HepG2 (cell line): ENCODE results near the gene HAGHL. TPM values are rescaled to one million over a fixed set of nuclear protein-coding genes. Genes with fewer than 3 reads are reported as not detected.

Experiments
- ASH2L ChIP-seq: fragments of 300-600, 200-600 bp; sonication (generic); IDR thresholded peaks from 2 replicates; pipeline ENCODE4 v1.7.0; 2017; ENCODE audit warnings: low read depth, mild to moderate bottlenecking, moderate library complexity, mixed read lengths, low read length; ENCODE audit not compliant: insufficient read length
- BCLAF1 ChIP-seq: fragments of 450-650 bp; IDR thresholded peaks from 2 replicates; pipeline ENCODE4 v1.6.1; 2017; ENCODE audit warnings: mild to moderate bottlenecking
- BHLHE40 ChIP-seq: IDR thresholded peaks from 2 replicates; pipeline ENCODE4 v1.6.1; 2011; ENCODE audit warnings: low read length, improper control_type of control experiment
- BRD4 ChIP-seq: sonication (generic); formaldehyde crosslinking; IDR thresholded peaks from 2 replicates; pipeline ENCODE4 v1.4.0; 2020; ENCODE audit warnings: missing genetic modification reagents
- FOXA3 ChIP-seq: IDR thresholded peaks from 2 replicates; pipeline ENCODE4 v1.6.1; 2016; ENCODE audit warnings: missing genetic modification reagents, missing compliant biosample characterization
- FOXK1 ChIP-seq: sonication (generic); formaldehyde crosslinking; IDR thresholded peaks from 2 replicates; pipeline ENCODE4 v1.4.0; 2020; ENCODE audit warnings: low read depth, missing genetic modification reagents, borderline replicate concordance
- MTA3 ChIP-seq: sonication (generic); formaldehyde crosslinking; IDR thresholded peaks from 2 replicates; pipeline ENCODE4 v1.4.0; 2020; ENCODE audit warnings: missing genetic modification reagents
- NR3C1 ChIP-seq: sonication (generic); formaldehyde crosslinking; IDR thresholded peaks from 2 replicates; pipeline ENCODE4 v1.4.0; 2020; ENCODE audit warnings: missing genetic modification reagents
- PAX8 ChIP-seq: sonication (generic); formaldehyde crosslinking; IDR thresholded peaks from 2 replicates; pipeline ENCODE4 v1.8.0; 2022; ENCODE audit warnings: mild to moderate bottlenecking, missing genetic modification reagents, borderline replicate concordance
- POGZ ChIP-seq: sonication (generic); formaldehyde crosslinking; IDR thresholded peaks from 2 replicates; pipeline ENCODE4 v1.4.0; 2020; ENCODE audit warnings: mild to moderate bottlenecking, missing genetic modification reagents
- POLR2AphosphoS5 ChIP-seq: IDR thresholded peaks from 2 replicates; pipeline ENCODE4 v1.6.1; 2012; ENCODE audit warnings: low read depth, low read length
- RARA ChIP-seq: IDR thresholded peaks from 2 replicates; pipeline ENCODE4 v1.6.1; 2016; ENCODE audit warnings: missing genetic modification reagents, missing compliant biosample characterization
- SMAD9 ChIP-seq: sonication (generic); formaldehyde crosslinking; IDR thresholded peaks from 2 replicates; pipeline ENCODE4 v1.5.1; 2020; ENCODE audit warnings: mild to moderate bottlenecking, missing genetic modification reagents
- SRSF9 ChIP-seq: fragments of 200-400 bp; formaldehyde crosslinking; IDR thresholded peaks from 2 replicates; pipeline ENCODE4 v1.6.1; 2018; ENCODE audit warnings: borderline replicate concordance, mild to moderate bottlenecking, low read depth, low read length; ENCODE audit not compliant: insufficient read depth, poor library complexity, severe bottlenecking
- ZBTB26 ChIP-seq: IDR thresholded peaks from 2 replicates; pipeline ENCODE4 v1.6.1; 2016; ENCODE audit warnings: missing compliant biosample characterization, missing genetic modification reagents, borderline replicate concordance
- ZNF230 ChIP-seq: sonication (generic); formaldehyde crosslinking; IDR thresholded peaks from 2 replicates; pipeline ENCODE4 v1.4.0; 2020; ENCODE audit warnings: mild to moderate bottlenecking, missing genetic modification reagents
- ZNF335 ChIP-seq: sonication (generic); formaldehyde crosslinking; IDR thresholded peaks from 2 replicates; pipeline ENCODE4 v1.4.0; 2020; ENCODE audit warnings: missing genetic modification reagents
- ZNF558 ChIP-seq: sonication (generic); formaldehyde crosslinking; IDR thresholded peaks from 2 replicates; pipeline ENCODE4 v1.9.0; 2022; ENCODE audit warnings: mild to moderate bottlenecking, missing genetic modification reagents, borderline replicate concordance
- ZNF780A ChIP-seq: sonication (generic); formaldehyde crosslinking; IDR thresholded peaks from 2 replicates; pipeline ENCODE4 v1.8.0; 2022; ENCODE audit warnings: mild to moderate bottlenecking, missing genetic modification reagents, moderate library complexity
- polyA plus RNA-seq, 8 experiments: library from polyadenylated mRNA; depleted of rRNA in 3 of 8; stranded (reverse) in 7 of 8; unstranded in 1 of 8; fragments of >200 nt; fragmentation: Illumina TruSeq in 4 of 8; extraction: Trizol in 4 of 8; gene quantifications; 2 replicates each; pipeline versions ENCODE4 v1.2.1 to v1.2.3, GENCODE V29; 2011 to 2016; ENCODE audit warnings: low read depth in 4 of 8, missing spikeins in 1 of 8, mixed read lengths in 1 of 8; ENCODE audit not compliant: insufficient read depth in 1 of 8
- total RNA-seq, 5 experiments: library from RNA; depleted of rRNA; stranded (reverse); fragments of >200 nt; fragmentation: Illumina TruSeq; extraction: Trizol; gene quantifications; 2 replicates each; pipeline ENCODE4 v1.2.3, GENCODE V29; 2016; ENCODE audit warnings: low read depth in 1 of 5
- TF ChIP-seq, protein P1 (sequence below): sonication (generic); formaldehyde crosslinking; conservative IDR thresholded peaks from 2 replicates; pipeline ENCODE4 v1.8.0; 2022; ENCODE audit warnings: missing genetic modification reagents
- TF ChIP-seq, protein P2 (sequence below): sonication (generic); formaldehyde crosslinking; IDR thresholded peaks from 2 replicates; pipeline ENCODE4 v1.9.0; 2021; ENCODE audit warnings: missing genetic modification reagents, borderline replicate concordance

Gene HAGHL
- total and polyA plus RNA-seq, 2 of the 13 experiments (the other 11 are each of a cell fraction or from before 2014, with no cell fraction given), result 3.4 to 8.4 TPM

DNA sequence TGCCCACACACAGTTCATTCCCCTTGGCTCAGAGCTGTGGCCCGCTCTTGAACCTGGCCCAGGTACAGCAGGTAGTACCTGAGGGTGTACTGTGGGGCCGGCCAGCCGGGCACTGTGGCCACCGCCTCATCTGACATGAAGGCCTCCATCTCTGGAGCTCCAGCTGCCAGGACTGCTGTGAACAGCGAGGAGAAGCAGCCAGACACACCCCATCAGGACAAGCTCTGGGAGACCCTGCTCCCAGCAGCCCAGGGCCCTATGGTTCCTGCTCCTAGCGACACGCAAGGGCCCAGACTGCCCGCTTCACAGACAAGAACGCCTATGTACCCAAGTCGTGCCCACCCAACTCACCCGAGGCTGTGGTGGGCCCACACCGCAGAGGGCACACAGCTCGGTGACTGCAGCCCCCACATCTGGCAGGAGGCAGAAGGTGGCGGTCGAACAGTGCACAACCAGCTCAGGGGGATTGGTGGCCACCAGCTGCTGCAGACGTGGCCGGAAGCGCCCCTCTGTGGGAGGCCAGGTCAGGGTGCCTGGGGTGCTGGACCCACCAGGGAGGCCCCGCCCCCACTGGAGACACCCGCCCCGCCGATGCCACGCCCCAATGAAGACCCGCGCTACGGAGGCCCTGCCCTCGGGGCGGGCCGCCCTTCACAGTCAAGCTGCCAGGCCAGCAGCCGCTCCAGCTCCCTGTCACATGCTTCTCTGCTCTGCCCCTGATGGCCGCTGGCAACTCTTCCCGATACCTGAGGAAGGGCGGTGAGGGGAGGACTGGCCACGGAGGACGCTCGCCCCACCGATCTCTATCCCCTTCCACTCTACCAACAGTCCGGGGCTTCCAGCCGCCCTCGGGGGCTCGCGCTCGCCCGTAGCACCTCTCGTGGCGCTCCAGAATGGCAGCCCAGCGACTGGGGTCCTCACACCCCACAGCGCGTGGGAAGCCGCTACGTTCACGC, 47.8 kb upstream of the HAGHL start (continued):
- TF ChIP-seq, protein P1, sequence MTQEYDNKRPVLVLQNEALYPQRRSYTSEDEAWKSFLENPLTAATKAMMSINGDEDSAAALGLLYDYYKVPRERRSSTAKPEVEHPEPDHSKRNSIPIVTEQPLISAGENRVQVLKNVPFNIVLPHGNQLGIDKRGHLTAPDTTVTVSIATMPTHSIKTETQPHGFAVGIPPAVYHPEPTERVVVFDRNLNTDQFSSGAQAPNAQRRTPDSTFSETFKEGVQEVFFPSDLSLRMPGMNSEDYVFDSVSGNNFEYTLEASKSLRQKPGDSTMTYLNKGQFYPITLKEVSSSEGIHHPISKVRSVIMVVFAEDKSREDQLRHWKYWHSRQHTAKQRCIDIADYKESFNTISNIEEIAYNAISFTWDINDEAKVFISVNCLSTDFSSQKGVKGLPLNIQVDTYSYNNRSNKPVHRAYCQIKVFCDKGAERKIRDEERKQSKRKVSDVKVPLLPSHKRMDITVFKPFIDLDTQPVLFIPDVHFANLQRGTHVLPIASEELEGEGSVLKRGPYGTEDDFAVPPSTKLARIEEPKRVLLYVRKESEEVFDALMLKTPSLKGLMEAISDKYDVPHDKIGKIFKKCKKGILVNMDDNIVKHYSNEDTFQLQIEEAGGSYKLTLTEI, result no peak
- no peak for TF ChIP-seq FOXA3
- no peak for TF ChIP-seq NR3C1 (CRISPR knock-in tag)
- TF ChIP-seq POLR2AphosphoS5, result peak; percentile 71
- TF ChIP-seq BCLAF1, result no peak
- TF ChIP-seq ZBTB26, result no peak; the same call in 1 of the 2 replicates
- no peak for TF ChIP-seq ZNF335 (CRISPR knock-in tag)
- TF ChIP-seq PAX8 (CRISPR knock-in tag), result no peak
- no peak for TF ChIP-seq ZNF558 (CRISPR knock-in tag)
- no peak for TF ChIP-seq SRSF9
- TF ChIP-seq, protein P2, sequence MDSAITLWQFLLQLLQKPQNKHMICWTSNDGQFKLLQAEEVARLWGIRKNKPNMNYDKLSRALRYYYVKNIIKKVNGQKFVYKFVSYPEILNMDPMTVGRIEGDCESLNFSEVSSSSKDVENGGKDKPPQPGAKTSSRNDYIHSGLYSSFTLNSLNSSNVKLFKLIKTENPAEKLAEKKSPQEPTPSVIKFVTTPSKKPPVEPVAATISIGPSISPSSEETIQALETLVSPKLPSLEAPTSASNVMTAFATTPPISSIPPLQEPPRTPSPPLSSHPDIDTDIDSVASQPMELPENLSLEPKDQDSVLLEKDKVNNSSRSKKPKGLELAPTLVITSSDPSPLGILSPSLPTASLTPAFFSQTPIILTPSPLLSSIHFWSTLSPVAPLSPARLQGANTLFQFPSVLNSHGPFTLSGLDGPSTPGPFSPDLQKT, result no peak
- no peak for TF ChIP-seq MTA3
- no peak for TF ChIP-seq ZNF780A (CRISPR knock-in tag)
- TF ChIP-seq ASH2L, result peak; percentile 27
- TF ChIP-seq SMAD9 (CRISPR knock-in tag), result no peak
- TF ChIP-seq BHLHE40, result no peak
- no peak for TF ChIP-seq RARA (CRISPR knock-in tag)
- TF ChIP-seq POGZ (CRISPR knock-in tag), result 0 out of 2 replicates have a peak, but pooled peaks have one; percentile 21
- peak; percentile 47; the same call in 1 of the 2 replicates for TF ChIP-seq ZNF230
- TF ChIP-seq BRD4 (CRISPR knock-in tag), result 0 out of 2 replicates have a peak, but pooled peaks have one; percentile 59
- TF ChIP-seq FOXK1 (CRISPR knock-in tag), result no peak
